Epithelial cell of proximal tubule (primary cell): ENCODE measurements around the gene CAPSL. TPM values are rescaled to one million over a fixed set of nuclear protein-coding genes. Genes with fewer than 3 reads are reported as not detected.

Experiments
- DNase-seq: peaks from one replicate; pipeline ENCODE4 v3.0.0-alpha.2; 2011; ENCODE audit warnings: low read depth
- H3K4me3 ChIP-seq: 2 replicates; pipeline ENCODE4 v1.5.1; 2011; ENCODE audit warnings: low read depth, mild to moderate bottlenecking, low read length
- total RNA-seq: library from RNA; depleted of rRNA; stranded (reverse); fragments of >200 nt; gene quantifications from 2 replicates; pipeline ENCODE4 v1.2.3, GENCODE V29; 2015
- TF ChIP-seq, protein P1 (sequence below): conservative IDR thresholded peaks from 2 replicates; pipeline ENCODE4 v1.5.1; 2012; ENCODE audit warnings: low read depth, mild to moderate bottlenecking, low read length

CAPSL gene
- total RNA-seq, 1 donor from 2014 or later = not detected

DNA sequence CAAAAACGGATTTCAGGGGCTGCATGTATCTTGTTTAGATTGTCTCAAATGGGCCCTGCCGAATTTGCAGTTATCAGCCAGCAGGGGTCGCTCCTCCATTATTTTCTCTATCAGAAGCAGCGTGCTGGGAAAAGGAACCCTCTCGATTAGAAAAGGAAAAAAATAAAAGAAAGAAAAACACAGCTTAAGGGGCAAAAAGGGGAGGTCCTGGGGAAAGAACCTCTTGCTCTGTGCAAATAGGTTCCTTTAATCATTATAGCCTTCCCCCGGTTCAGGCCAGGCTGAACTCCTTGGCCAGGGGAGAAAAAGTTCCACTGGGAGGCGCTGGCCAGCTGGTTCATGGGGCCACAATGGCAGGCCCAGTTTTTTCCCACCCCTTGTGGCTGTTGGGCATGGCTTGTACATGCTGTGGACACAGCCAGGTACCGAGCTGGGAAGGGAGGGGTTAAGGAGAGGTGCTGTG is 25.0 kb upstream of the CAPSL start:
- TF ChIP-seq, protein P1, sequence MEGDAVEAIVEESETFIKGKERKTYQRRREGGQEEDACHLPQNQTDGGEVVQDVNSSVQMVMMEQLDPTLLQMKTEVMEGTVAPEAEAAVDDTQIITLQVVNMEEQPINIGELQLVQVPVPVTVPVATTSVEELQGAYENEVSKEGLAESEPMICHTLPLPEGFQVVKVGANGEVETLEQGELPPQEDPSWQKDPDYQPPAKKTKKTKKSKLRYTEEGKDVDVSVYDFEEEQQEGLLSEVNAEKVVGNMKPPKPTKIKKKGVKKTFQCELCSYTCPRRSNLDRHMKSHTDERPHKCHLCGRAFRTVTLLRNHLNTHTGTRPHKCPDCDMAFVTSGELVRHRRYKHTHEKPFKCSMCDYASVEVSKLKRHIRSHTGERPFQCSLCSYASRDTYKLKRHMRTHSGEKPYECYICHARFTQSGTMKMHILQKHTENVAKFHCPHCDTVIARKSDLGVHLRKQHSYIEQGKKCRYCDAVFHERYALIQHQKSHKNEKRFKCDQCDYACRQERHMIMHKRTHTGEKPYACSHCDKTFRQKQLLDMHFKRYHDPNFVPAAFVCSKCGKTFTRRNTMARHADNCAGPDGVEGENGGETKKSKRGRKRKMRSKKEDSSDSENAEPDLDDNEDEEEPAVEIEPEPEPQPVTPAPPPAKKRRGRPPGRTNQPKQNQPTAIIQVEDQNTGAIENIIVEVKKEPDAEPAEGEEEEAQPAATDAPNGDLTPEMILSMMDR = peak; percentile 67
- no peak overlapping the region for H3K4me3 ChIP-seq
- no peak for DNase-seq

DNA sequence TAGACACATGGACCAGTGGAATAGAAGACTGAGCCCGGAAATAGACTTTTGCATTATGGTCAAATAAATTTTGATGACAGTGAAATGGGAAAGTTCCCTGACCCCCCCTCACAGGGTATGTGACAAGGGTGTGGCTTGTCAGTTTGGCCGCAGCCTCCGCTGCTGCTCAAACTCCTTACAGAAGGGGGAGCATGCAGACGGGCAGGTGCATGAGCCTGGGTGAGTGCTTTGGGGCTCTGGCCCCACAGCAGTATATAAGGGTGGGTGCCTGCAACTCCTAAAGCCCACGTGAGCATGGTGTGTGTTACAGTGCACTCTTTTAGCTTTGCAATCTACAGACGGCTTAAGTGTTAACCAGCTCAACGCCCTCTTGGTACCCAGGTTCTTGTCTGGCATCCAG is 21.9 kb upstream of the CAPSL start:
- TF ChIP-seq, protein P1 = no peak
- H3K4me3 ChIP-seq = no peak overlapping the region
- no peak for DNase-seq

DNA sequence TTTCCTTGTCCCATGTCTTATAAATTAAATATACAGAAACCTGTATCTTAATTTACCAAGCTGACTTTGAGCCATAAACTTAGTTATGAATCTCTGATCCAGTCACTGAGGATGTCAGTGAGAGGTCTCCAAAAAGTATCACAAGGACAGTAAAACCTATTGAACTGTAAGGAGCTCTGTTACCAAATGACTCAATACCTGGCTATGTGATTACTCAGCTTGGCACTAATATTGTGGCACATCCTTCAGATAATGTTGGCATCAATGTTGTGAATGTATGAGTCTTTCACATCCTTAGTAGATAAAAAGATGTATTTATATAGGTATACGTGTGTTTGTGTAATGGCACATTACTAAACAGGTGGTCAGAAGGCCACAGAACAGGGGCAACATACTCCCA is 18.0 kb upstream of the CAPSL start:
- H3K4me3 ChIP-seq = no peak overlapping the region
- TF ChIP-seq, protein P1 = no peak
- peak; percentile 42 for DNase-seq

DNA sequence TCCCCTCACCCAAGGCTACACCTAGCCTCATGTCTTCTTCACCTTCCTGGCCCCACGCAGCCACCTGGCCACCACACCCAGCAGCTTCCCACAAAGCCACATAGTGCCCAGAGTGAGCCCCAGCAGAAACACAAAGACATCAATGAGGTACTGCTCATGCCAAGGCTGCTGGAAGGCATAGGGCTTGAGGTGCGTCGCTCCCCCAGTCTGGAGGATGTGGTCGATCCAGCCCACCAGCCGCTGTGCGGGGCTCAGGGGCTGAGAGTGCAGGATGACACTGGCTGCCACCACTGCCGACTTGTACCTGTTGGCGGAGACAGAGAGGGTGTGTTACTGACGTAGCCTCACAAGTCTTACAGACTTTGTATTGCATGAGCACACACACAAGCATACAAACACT is 15.8 kb upstream of the CAPSL start:
- H3K4me3 ChIP-seq = no peak overlapping the region
- no peak for DNase-seq
- TF ChIP-seq, protein P1 = no peak

DNA sequence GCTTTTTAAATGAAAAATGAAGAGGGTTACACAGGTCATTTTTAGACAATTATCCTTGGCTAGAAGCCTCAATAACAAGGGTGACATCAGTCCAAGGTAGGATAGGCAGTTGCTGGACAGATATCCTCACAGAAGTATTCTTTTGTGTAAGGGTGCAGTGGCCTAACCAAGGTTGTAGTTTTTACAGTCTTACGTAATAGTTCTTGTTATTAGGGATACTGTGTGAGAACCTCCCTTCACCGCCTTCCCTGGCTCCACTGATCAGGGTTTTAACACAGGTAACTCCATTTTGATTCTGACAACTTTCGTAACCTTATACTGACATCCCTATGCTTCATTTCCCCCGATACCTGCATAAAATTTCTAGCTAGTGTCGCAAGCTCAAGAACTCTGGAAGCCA is 8.7 kb upstream of the CAPSL start:
- no peak overlapping the region for H3K4me3 ChIP-seq
- TF ChIP-seq, protein P1 = no peak
- DNase-seq = no peak

DNA sequence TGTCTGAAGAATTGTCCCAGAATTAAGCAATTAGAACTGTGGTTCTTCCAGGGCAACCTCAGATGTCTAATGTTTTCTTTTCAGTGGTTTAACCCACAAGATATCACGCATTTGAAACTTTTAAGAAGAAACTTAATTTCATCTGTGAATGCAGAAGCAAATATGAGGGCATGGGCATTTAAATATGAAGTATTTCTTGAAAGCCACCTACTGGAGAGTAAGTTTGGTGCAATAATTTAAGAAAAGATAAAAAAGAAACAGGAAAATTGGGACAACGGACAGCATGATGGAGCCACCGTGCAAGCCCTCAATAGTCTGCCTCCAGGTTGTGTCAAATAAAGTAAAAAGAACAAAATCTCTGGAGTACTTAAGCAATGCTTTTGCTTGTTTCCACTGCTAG is 1.2 kb upstream of the CAPSL start:
- no peak overlapping the region for H3K4me3 ChIP-seq
- TF ChIP-seq, protein P1 = peak; percentile 23
- no peak for DNase-seq

DNA sequence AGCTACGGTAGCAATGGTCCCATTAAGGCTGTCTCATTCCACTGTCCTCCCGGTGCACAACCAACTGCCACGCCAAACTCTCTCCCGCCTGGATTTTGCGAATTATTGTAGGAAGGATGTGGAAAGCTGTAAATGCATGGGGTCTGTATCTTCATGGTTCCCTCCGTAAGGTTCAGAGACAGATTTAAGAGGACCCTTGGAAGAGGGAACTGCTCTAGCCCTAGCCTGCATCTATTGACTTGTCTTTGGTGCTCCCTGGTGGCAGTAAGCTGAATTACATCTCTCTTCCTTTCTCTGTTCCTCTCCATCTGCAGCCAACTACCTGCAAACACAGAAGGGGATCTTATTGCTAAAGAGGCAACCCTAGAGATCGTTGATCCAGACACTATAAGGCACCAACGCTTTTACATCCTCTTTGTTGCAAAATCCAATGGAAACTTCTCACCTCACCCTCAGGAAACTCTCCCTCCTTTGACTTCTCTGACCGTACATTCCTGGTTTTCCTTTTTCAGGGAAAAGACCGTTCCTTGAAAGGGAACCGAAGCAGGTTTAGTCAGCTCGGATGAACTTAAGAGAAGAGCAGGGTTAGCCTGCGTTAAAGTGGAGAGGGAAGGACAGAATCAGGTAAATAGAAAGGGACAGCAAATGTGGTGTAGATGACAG is 11.9 kb downstream of the CAPSL start:
- TF ChIP-seq, protein P1 = peak; percentile 82
- DNase-seq = no peak
- H3K4me3 ChIP-seq = no peak overlapping the region
